GM19328 (cell line): Measurements from ENCODE around the gene GALNT18.

Experiments used
- ATAC-seq: cut with Tn5 transposase; IDR thresholded peaks from one replicate; pipeline ENCODE4 v1.9.1; 2021; ENCODE audit warnings: mild to moderate bottlenecking, moderate library complexity; ENCODE audit not compliant: unreplicated experiment

The GALNT18 gene

DNA sequence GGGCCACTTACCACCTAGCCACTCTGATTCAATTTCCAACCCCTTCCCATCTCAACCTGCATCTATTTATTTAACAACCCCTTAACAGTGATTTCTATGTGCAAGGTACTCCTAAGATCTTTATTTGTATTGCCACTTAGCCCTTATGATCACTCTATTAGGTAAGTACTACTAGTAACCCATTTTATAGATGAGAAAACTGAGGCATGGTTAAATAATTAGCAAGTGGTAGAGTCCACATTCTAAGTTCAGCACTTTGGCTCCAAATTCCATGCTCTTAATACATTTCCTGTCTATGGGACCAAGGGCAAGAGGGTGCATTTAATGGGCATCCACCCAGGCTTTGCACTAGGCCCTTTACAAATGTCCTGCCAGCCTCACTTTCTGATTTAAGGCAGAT is 230.6 kb downstream of the GALNT18 start:
- no peak for ATAC-seq

DNA sequence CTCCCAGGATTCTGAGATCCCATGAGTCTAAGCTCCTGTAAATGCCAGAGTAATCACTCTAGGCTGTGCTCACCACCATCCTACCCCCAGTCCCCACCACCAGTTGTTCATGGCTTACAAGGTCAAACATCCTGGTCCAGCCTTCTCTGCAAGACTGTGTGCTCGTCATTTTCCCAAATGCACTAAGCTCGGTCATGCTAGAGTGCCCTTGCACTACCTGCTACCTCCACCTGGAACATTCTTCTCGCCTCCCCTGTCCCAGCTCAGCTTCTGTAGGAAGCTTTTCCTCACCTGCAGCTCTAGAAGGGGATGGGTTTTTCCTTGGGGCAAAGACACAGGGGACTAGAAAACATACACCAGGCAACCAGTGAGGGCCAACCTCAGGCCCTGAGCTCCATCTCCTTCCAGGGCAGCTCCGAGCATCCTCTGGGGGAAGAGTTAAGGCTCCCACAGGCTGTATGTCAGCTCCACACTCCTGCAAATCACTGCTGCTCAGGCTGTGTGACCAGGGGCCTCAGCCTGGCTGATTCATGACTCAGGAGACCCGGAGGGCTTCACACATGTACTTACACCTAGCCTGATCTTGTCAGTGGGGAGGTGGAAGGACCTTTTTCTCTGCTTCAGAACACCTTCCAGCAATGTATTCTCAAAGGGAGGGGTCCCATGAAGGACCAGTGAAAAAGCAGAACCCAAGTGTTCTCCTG is 231.6 kb downstream of the GALNT18 start:
- no peak for ATAC-seq

DNA sequence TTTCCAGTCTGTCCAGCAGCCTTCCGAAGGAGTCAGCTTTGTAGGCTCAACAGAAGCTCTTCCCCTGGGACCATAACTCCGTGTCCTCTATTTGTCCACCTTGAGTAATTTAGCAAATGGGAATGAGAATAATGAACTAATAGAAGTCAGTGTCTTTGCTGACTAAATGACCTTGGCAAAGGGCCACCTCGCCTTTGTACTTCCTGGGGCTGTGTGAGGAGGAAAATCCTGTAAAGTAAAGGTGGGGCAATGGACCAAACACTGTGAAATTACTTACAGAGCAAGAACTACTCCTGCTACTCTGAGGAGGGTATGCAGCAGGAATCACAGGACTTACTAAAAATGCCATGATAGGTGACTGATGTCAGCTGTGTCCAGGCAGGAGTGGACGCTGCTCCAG is 232.6 kb downstream of the GALNT18 start:
- ATAC-seq, result no peak

GRCh38 chr11:11387622-11388305 is 234.0 kb downstream of the GALNT18 start:
- ATAC-seq, result no peak

- no peak for ATAC-seq
Observed at GRCh38 chr11:11387207-11387606, 234.6 kb downstream of the GALNT18 start.

- ATAC-seq, result no peak
Observed at GRCh38 chr11:11384829-11385228, 237.0 kb downstream of the GALNT18 start.

- no peak for ATAC-seq
Observed at GRCh38 chr11:11383995-11384394, 237.8 kb downstream of the GALNT18 start.

- ATAC-seq, result no peak
Observed at GRCh38 chr11:11382858-11383532, 238.8 kb downstream of the GALNT18 start.

DNA sequence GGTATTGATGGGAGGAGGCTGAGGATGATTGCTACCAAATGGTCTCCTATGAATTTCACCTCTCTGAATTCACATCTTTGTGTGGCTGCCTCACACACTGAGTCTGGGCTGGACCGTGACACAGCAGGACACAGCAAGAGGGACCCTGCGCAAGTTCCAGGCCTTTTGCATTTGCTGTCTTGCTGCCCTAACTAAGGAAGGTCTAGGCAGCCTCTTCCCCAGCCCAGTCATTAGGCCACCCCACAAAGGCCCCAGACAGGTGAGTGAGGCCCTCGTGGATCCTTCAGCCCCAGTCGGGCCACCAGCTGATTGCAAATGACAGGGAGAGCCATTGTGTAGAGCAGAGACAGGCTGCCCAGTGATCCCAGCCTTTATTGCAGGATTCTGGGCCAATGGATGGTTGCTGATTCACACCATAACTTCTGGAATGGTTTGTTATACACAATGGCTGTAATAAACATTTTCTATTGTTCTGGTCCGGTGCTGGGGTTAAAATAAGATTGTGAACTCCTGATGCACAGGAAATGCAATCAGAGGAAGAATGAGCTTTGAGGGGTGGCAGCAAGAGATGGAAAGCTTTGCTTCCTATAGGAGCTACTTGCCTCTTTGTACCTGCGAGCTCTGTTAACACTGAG is 240.2 kb downstream of the GALNT18 start:
- ATAC-seq, result no peak

DNA sequence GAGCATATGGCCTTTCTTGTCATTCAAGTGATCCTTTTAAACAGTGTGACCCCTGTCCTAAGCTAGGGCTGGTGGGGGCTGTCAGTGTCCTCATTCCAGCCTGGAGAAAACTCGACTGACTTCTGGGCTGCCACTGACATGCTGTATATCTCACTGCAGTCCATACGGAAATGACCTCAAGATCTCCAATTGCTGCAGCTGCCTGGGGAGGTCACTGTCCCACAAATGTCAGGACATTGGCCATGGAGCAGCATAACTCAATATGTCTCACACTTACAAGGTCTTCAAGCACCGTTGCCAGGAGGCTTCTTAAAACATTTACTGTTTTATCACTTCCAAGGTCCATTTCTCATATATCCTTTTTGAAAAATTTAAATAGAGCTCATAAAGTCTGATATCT is 240.9 kb downstream of the GALNT18 start:
- ATAC-seq, result no peak

DNA sequence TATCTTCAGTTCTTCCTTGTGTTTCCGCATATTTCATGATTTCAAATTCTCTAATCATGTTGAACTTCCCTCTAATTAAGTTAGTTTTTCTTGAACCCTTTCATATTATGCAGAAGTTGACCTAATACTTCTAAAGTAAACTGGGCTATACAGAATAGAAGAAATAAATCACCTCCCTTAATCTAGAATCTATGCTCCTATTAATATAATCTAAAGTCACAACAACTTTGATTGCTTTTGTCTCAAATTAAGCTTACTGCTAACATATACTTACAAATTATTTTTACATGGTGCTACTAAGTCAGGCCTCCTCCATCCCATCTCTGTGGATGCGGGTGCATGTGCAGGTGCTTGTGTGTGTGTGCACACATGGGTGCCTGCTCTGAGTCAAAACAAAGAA is 241.5 kb downstream of the GALNT18 start:
- ATAC-seq, result no peak

- ATAC-seq, result no peak
Observed at GRCh38 chr11:11379661-11380060, 242.1 kb downstream of the GALNT18 start.

- ATAC-seq, result no peak
Observed at GRCh38 chr11:11378184-11378940, 243.4 kb downstream of the GALNT18 start.

- ATAC-seq, result no peak
Observed at GRCh38 chr11:11374358-11375148, 247.3 kb downstream of the GALNT18 start.

DNA sequence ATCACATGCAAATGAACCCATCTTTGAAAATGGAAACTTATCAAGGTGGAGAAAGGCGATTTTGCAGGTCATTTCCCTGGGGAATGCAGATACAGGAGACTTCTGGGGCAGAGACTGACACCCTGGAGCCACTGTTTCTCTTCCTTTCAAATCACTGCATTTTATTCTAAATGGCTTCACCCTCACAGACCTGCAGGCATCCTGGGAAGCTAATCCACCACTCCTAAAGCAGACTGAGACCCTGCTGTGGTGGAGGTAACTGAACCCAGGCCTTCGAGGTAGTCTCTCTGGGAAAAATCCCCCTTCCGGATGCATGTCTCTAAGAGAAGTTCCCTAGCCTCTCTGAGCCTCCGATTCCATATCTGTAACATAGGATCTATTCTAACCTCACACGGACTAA is 247.9 kb downstream of the GALNT18 start:
- ATAC-seq, result no peak

DNA sequence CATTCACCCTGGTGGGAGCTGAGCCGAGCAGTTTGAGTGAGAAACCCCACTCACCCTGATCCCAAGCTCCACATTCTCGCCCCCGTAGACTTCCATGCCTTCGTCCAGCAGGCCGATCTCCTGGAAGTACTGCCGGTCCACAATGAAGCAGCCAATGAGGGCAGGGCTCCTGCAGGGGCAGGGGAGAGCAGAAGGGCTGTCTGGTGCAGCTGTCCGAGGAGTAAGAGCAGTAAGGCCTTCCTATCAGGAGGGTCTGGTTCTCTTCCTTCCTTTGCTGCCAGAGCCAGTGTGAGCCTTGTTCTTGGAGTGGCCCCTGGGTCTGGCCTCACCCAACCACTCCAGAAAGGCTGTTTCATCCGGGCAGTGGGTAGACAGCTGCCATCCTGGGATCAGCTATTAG is 249.3 kb downstream of the GALNT18 start:
- ATAC-seq, result no peak

DNA sequence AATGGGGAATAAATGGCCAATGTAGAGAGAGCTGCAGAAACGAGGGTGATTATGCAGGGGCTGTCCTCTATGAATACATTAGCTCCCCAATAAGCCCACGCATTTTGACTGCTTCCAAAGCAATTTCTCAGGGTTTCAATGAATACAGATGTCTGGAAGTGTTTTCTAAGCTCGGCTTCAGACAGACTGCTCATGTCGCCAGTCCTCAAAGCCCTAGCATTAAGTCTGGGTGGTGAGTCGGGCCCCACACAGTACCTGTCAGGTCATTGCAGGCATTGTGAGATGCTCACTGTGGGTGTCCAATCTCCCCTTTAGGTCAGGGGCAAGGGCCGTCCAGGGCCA is 250.9 kb downstream of the GALNT18 start:
- ATAC-seq, result no peak

GRCh38 chr11:11370255-11370961 is 251.4 kb downstream of the GALNT18 start:
- ATAC-seq, result no peak

DNA sequence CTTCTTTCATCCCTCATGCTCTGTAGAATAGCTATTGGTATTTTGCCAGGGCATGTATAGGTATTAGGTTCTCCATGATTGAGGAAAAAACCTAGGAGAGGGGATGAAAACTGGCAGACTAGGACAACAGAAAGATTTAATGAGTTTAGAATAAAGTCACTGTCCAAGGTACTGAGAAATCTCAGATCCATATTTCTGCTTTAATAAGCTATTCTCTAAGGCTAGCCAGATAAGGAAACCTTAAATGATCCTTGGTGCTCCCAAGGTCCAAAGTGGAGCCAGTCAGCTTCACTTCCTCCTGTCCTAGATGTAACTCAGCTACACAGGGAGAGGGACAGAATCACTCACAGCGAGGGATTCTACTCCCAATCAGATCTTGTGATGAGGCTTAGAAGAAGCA is 255.0 kb downstream of the GALNT18 start:
- ATAC-seq, result no peak

- ATAC-seq, result no peak
Observed at GRCh38 chr11:11363674-11364073, 258.1 kb downstream of the GALNT18 start.
